ENCODE results near the gene LARP7.
"Not testable (repeated sequence)": the region's sequence is repeated elsewhere in the genome, so short reads cannot be mapped to it uniquely, and the experiment has no call there.

Gene LARP7

GRCh38 chr4:112593438-112594133, 43.4 kb upstream of the LARP7 start:
- no peak for DNase-seq
- H3K14ac ChIP-seq (ENCODE audit: low read length), result no peak overlapping the region
- H3K36me3 ChIP-seq (ENCODE audit: control insufficient read depth in 1 of 2, insufficient read depth in 2 of 2, low read length in 2 of 2), result no peaks in the 10 kb centered on the region
- no peak overlapping the region for H2BK12ac ChIP-seq (ENCODE audit: low read length)
- H3K18ac ChIP-seq (ENCODE audit: low read length), result no peak overlapping the region
- no peaks in the 10 kb centered on the region for H3K27me3 ChIP-seq (ENCODE audit: insufficient read depth, low read length)
- H3K9me3 ChIP-seq (ENCODE audit: insufficient read depth, low read depth, low read length), result no peaks in the 10 kb centered on the region
- no peak overlapping the region for H4K91ac ChIP-seq (ENCODE audit: low read depth, low read length)
- H2BK5ac ChIP-seq (ENCODE audit: low read depth, low read length, poor library complexity), result no peak overlapping the region
- H3K4ac ChIP-seq (ENCODE audit: low read depth, low read length), result no peak overlapping the region
- no peak overlapping the region for H3K4me2 ChIP-seq (ENCODE audit: low read length)
- H2BK120ac ChIP-seq (ENCODE audit: insufficient read depth, low read length, poor library complexity), result no peak overlapping the region
- H3K9ac ChIP-seq (ENCODE audit: low read length), result no peak overlapping the region
- H4K8ac ChIP-seq (ENCODE audit: low read depth, low read length), result no peak overlapping the region
- H3K23ac ChIP-seq (ENCODE audit: low read length), result no peak overlapping the region
- H3K79me2 ChIP-seq (ENCODE audit: control insufficient read depth, insufficient read depth, low read length, poor library complexity), result no peaks in the 10 kb centered on the region
- no peaks in the 10 kb centered on the region for H3K79me1 ChIP-seq (ENCODE audit: low read length)
- no CpG with 5 or more reads among the region's 5 CpGs for WGBS (ENCODE audit: extremely low coverage, insufficient coverage, insufficient read length)
- H3K27ac ChIP-seq (ENCODE audit: low read depth, low read length), result no peak overlapping the region
- H3K4me1 ChIP-seq (ENCODE audit: control insufficient read depth in 1 of 2, insufficient read depth in 2 of 2, low read length in 2 of 2), result peaks cover 0 to 4% of the 10 kb centered on the region in 2 experiments
- H3K4me3 ChIP-seq (ENCODE audit: low read depth, low read length), result no peak overlapping the region
- H4K12ac ChIP-seq (ENCODE audit: low read depth, low read length), result no peak overlapping the region
- H2AFZ ChIP-seq (ENCODE audit: insufficient read depth, low read length, poor library complexity), result no peak overlapping the region
- H2AK5ac ChIP-seq (ENCODE audit: low read length), result no peak overlapping the region

- Histone ChIP-seq H2BK5ac (ENCODE audit: low read depth, low read length, poor library complexity) (no peak overlapping the region), H3K23ac (ENCODE audit: low read length) (no peak overlapping the region), H3K4me3 (ENCODE audit: low read depth, low read length) (no peak overlapping the region), H3K4me1 (ENCODE audit: control insufficient read depth in 1 of 2, insufficient read depth in 2 of 2, low read length in 2 of 2) (peaks cover 0 to 3% of the 10 kb centered on the region in 2 experiments), H3K27me3 (ENCODE audit: insufficient read depth, low read length) (no peaks in the 10 kb centered on the region), H2BK120ac (ENCODE audit: insufficient read depth, low read length, poor library complexity) (no peak overlapping the region), H3K14ac (ENCODE audit: low read length) (no peak overlapping the region), H3K79me2 (ENCODE audit: control insufficient read depth, insufficient read depth, low read length, poor library complexity) (no peaks in the 10 kb centered on the region), H4K8ac (ENCODE audit: low read depth, low read length) (no peak overlapping the region), H3K27ac (ENCODE audit: low read depth, low read length) (no peak overlapping the region), H3K79me1 (ENCODE audit: low read length) (no peaks in the 10 kb centered on the region), H3K4ac (ENCODE audit: low read depth, low read length) (no peak overlapping the region), H2AK5ac (ENCODE audit: low read length) (no peak overlapping the region), H4K12ac (ENCODE audit: low read depth, low read length) (no peak overlapping the region), H3K18ac (ENCODE audit: low read length) (no peak overlapping the region), H3K9me3 (ENCODE audit: insufficient read depth, low read depth, low read length) (no peaks in the 10 kb centered on the region), H3K4me2 (ENCODE audit: low read length) (no peak overlapping the region), H2BK12ac (ENCODE audit: low read length) (no peak overlapping the region), H3K9ac (ENCODE audit: low read length) (no peak overlapping the region), H4K91ac (ENCODE audit: low read depth, low read length) (no peak overlapping the region), H2AFZ (ENCODE audit: insufficient read depth, low read length, poor library complexity) (no peak overlapping the region), H3K36me3 (ENCODE audit: control insufficient read depth in 1 of 2, insufficient read depth in 2 of 2, low read length in 2 of 2) (no peaks in the 10 kb centered on the region)
- no CpG with 5 or more reads among the region's 1 CpG for WGBS (ENCODE audit: extremely low coverage, insufficient coverage, insufficient read length)
- DNase-seq, result no peak
Measured at GRCh38 chr4:112594993-112595392, 42.0 kb upstream of the LARP7 start.

DNA sequence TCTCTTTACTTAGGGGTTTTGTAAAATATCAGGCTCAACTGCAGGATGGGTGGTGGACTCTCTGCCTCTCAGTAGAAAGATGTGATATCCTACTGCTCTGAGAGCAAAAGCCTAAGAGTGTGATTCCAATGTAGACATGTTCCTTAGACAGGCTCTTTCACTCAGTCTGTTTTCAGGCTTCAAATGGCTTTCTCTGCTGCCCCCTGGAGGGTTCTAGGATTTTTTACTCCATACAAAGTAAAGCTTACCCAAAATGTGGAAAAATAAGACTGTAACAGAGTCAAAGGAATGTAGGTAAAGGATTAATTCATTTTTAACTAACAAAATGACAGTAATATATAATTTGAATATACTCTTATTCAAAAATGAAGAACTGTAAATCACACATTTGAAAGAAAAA, 32.4 kb upstream of the LARP7 start:
- Histone ChIP-seq H2BK120ac (ENCODE audit: insufficient read depth, low read length, poor library complexity) (no peak overlapping the region), H4K91ac (ENCODE audit: low read depth, low read length) (no peak overlapping the region), H2AFZ (ENCODE audit: insufficient read depth, low read length, poor library complexity) (no peak overlapping the region), H3K4me1 (ENCODE audit: control insufficient read depth in 1 of 2, insufficient read depth in 2 of 2, low read length in 2 of 2) (no peaks in the 10 kb centered on the region), H2BK12ac (ENCODE audit: low read length) (no peak overlapping the region), H2BK5ac (ENCODE audit: low read depth, low read length, poor library complexity) (no peak overlapping the region), H3K4me2 (ENCODE audit: low read length) (no peak overlapping the region), H3K4ac (ENCODE audit: low read depth, low read length) (no peak overlapping the region), H3K9ac (ENCODE audit: low read length) (no peak overlapping the region), H3K27ac (ENCODE audit: low read depth, low read length) (no peak overlapping the region), H3K18ac (ENCODE audit: low read length) (no peak overlapping the region), H3K79me2 (ENCODE audit: control insufficient read depth, insufficient read depth, low read length, poor library complexity) (no peaks in the 10 kb centered on the region), H3K4me3 (ENCODE audit: low read depth, low read length) (no peak overlapping the region), H3K27me3 (ENCODE audit: insufficient read depth, low read length) (no peaks in the 10 kb centered on the region), H3K9me3 (ENCODE audit: insufficient read depth, low read depth, low read length) (no peaks in the 10 kb centered on the region), H3K23ac (ENCODE audit: low read length) (no peak overlapping the region), H4K12ac (ENCODE audit: low read depth, low read length) (no peak overlapping the region), H3K79me1 (ENCODE audit: low read length) (no peaks in the 10 kb centered on the region), H3K14ac (ENCODE audit: low read length) (no peak overlapping the region), H3K36me3 (ENCODE audit: control insufficient read depth in 1 of 2, insufficient read depth in 2 of 2, low read length in 2 of 2) (peaks cover 0 to 3% of the 10 kb centered on the region in 2 experiments), H2AK5ac (ENCODE audit: low read length) (no peak overlapping the region), H4K8ac (ENCODE audit: low read depth, low read length) (no peak overlapping the region)
- peak; percentile 50 to 82 for DNase-seq

DNA sequence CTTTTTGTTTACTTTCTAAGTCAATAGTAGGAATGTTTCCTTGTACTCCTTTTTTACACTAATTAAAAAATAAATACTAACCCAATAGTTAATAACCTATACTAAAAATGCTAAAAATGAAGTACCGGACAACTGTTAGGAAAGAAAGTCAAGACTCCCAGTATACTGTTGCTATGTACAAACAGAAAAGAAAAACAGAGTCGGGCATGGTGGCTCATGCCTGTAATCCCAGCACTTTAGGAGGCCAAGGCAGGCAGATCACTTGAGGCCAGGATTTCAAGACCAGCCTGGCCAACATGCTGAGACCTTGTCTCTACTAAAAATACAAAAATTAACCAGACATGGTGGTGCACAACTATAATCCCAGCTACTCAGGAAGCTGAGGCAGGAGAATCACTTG, 24.1 kb upstream of the LARP7 start:
- not testable (repeated sequence) for H3K9me3 ChIP-seq (ENCODE audit: insufficient read depth, low read depth, low read length); H3K18ac ChIP-seq (ENCODE audit: low read length); H3K36me3 ChIP-seq (ENCODE audit: control insufficient read depth in 1 of 2, insufficient read depth in 2 of 2, low read length in 2 of 2); H3K14ac ChIP-seq (ENCODE audit: low read length); H3K4me2 ChIP-seq (ENCODE audit: low read length); H3K79me1 ChIP-seq (ENCODE audit: low read length); H4K8ac ChIP-seq (ENCODE audit: low read depth, low read length); H3K27ac ChIP-seq (ENCODE audit: low read depth, low read length); H2BK120ac ChIP-seq (ENCODE audit: insufficient read depth, low read length, poor library complexity); H3K27me3 ChIP-seq (ENCODE audit: insufficient read depth, low read length); H4K12ac ChIP-seq (ENCODE audit: low read depth, low read length); H2BK5ac ChIP-seq (ENCODE audit: low read depth, low read length, poor library complexity); H3K9ac ChIP-seq (ENCODE audit: low read length); DNase-seq; H2BK12ac ChIP-seq (ENCODE audit: low read length); H3K4me3 ChIP-seq (ENCODE audit: low read depth, low read length); H3K4me1 ChIP-seq (ENCODE audit: control insufficient read depth in 1 of 2, insufficient read depth in 2 of 2, low read length in 2 of 2); H3K79me2 ChIP-seq (ENCODE audit: control insufficient read depth, insufficient read depth, low read length, poor library complexity); H2AFZ ChIP-seq (ENCODE audit: insufficient read depth, low read length, poor library complexity); H3K4ac ChIP-seq (ENCODE audit: low read depth, low read length); H3K23ac ChIP-seq (ENCODE audit: low read length); H4K91ac ChIP-seq (ENCODE audit: low read depth, low read length); H2AK5ac ChIP-seq (ENCODE audit: low read length)
- no CpG with 5 or more reads among the region's 2 CpGs for WGBS (ENCODE audit: extremely low coverage, insufficient coverage, insufficient read length)
